ENCODE measurements around the gene CYB5D1.

DNA sequence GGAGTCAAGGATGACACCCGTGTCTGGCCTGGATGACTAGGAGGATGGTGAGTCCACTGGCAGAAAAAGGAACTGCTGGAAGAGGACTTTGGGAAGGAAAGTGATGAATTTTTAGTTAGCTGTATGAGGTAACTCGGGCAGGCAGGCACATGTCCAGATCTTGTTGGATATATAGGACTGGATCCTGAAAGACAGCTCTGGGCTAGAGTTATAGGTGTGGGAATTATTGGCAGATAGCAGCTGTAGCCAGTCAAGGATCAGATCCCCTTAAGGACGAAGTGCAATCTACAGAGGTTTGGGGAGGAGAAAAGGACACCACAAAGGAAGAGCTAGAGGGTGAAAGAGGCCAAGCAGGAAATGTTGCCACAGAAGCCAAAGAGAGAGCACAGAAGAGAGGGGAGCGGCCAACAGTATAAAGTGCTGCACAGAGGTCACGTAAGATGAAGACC lies 10.1 kb downstream of the CYB5D1 start:
- TF ChIP-seq CTCF (conservative IDR thresholded peaks at IDR 0.05 in 1 of 2, IDR thresholded peaks at IDR 0.05 in 1 of 2; ENCODE audit: low read depth in 1 of 2, low read length in 2 of 2) (no peak), EZH2 (IDR thresholded peaks at IDR 0.05; ENCODE audit: low read length, missing control alignments) (no peak)

All from fibroblast of lung (primary cell).